Measurements from ENCODE around the gene HNRNPR. TPM values are rescaled to one million over a fixed set of nuclear protein-coding genes. Genes with fewer than 3 reads are reported as not detected.

HNRNPR gene
- polyA plus RNA-seq (2012; ENCODE audit: insufficient read length, low read depth) = 89.0 TPM

GRCh38 chr1:23344111-23344986 lies at the start of gene HNRNPR:
TSS of gene HNRNPR (minus strand) at chr1:23344284. CDS start at chr1:23341008, 3,276 bp downstream.
- TF ChIP-seq REST (IDR thresholded peaks at IDR 0.05; ENCODE audit: insufficient read depth in 1 of 2, low read depth in 2 of 2, low read length in 2 of 2) (peak in 1 of 2 experiments; percentile 54; a peak in 1 of 4 replicates), FOXP2 (optimal IDR thresholded peaks at IDR 0.05; ENCODE audit: borderline replicate concordance, extremely low read depth, extremely low read length, insufficient read depth) (no peak), SIN3A (IDR thresholded peaks at IDR 0.05; ENCODE audit: borderline replicate concordance, insufficient read depth, low read length) (0 out of 2 replicates have a peak, but pooled peaks have one; percentile 50), POLR2AphosphoS5 (IDR thresholded peaks at IDR 0.05; ENCODE audit: low read depth, low read length) (peak; percentile 53), TAF1 (IDR thresholded peaks at IDR 0.05; ENCODE audit: borderline replicate concordance, insufficient read depth, low read length) (peak; percentile 85; the same call in 1 of the 2 replicates)

GRCh38 chr1:23393706-23394105 lies 49.6 kb upstream of the HNRNPR start:
- TF ChIP-seq FOXP2 (optimal IDR thresholded peaks at IDR 0.05; ENCODE audit: borderline replicate concordance, extremely low read depth, extremely low read length, insufficient read depth) (peak; percentile 54), POLR2AphosphoS5 (IDR thresholded peaks at IDR 0.05; ENCODE audit: low read depth, low read length) (peak; percentile 38; the same call in 1 of the 2 replicates), REST (IDR thresholded peaks at IDR 0.05; ENCODE audit: insufficient read depth in 1 of 2, low read depth in 2 of 2, low read length in 2 of 2) (no peak), SIN3A (IDR thresholded peaks at IDR 0.05; ENCODE audit: borderline replicate concordance, insufficient read depth, low read length) (no peak), TAF1 (IDR thresholded peaks at IDR 0.05; ENCODE audit: borderline replicate concordance, insufficient read depth, low read length) (no peak)

GRCh38 chr1:23392125-23392855 lies 48.2 kb upstream of the HNRNPR start:
- TF ChIP-seq TAF1 (IDR thresholded peaks at IDR 0.05; ENCODE audit: borderline replicate concordance, insufficient read depth, low read length) (no peak), FOXP2 (optimal IDR thresholded peaks at IDR 0.05; ENCODE audit: borderline replicate concordance, extremely low read depth, extremely low read length, insufficient read depth) (no peak), REST (IDR thresholded peaks at IDR 0.05; ENCODE audit: insufficient read depth in 1 of 2, low read depth in 2 of 2, low read length in 2 of 2) (no peak), POLR2AphosphoS5 (IDR thresholded peaks at IDR 0.05; ENCODE audit: low read depth, low read length) (no peak), SIN3A (IDR thresholded peaks at IDR 0.05; ENCODE audit: borderline replicate concordance, insufficient read depth, low read length) (no peak)

- TF ChIP-seq POLR2AphosphoS5 (IDR thresholded peaks at IDR 0.05; ENCODE audit: low read depth, low read length) (no peak), FOXP2 (optimal IDR thresholded peaks at IDR 0.05; ENCODE audit: borderline replicate concordance, extremely low read depth, extremely low read length, insufficient read depth) (no peak), REST (IDR thresholded peaks at IDR 0.05; ENCODE audit: insufficient read depth in 1 of 2, low read depth in 2 of 2, low read length in 2 of 2) (no peak), TAF1 (IDR thresholded peaks at IDR 0.05; ENCODE audit: borderline replicate concordance, insufficient read depth, low read length) (no peak), SIN3A (IDR thresholded peaks at IDR 0.05; ENCODE audit: borderline replicate concordance, insufficient read depth, low read length) (no peak)
These were observed 45.8 kb upstream of the HNRNPR start for GRCh38 chr1:23389837-23390321.

All from PFSK-1 (cell line).